ENCODE data around the gene TCEA2.

Gene TCEA2

DNA sequence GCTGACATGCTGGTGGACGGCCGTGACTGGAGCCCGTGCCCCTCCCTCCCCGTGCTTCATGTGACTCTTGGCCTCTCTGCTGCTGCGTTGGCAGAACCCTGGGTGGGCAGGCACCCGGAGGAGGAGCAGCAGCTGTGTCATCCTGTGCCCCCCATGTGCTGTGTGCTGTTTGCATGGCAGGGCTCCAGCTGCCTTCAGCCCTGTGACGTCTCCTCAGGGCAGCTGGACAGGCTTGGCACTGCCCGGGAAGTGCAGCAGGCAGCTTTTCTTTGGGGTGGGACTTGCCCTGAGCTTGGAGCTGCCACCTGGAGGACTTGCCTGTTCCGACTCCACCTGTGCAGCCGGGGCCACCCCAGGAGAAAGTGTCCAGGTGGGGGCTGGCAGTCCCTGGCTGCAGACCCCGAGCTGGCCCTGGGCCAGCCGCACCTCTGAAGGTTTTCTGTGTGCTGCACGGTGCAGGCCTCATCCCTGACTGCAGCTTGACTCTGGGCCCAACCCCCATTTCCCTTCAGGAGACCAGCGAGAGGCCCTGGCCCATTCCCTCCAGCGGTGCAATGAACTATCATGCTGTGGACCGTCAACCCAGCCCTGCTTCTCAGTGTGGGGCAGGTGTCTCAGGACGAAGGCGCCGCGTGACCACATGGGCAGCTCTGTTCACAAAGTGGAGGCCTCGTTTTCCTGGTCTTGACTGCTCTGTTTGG, 36.2 kb downstream of the TCEA2 start:
- peak in 1 of 3 donors; percentile 8 for DNase-seq

DNA sequence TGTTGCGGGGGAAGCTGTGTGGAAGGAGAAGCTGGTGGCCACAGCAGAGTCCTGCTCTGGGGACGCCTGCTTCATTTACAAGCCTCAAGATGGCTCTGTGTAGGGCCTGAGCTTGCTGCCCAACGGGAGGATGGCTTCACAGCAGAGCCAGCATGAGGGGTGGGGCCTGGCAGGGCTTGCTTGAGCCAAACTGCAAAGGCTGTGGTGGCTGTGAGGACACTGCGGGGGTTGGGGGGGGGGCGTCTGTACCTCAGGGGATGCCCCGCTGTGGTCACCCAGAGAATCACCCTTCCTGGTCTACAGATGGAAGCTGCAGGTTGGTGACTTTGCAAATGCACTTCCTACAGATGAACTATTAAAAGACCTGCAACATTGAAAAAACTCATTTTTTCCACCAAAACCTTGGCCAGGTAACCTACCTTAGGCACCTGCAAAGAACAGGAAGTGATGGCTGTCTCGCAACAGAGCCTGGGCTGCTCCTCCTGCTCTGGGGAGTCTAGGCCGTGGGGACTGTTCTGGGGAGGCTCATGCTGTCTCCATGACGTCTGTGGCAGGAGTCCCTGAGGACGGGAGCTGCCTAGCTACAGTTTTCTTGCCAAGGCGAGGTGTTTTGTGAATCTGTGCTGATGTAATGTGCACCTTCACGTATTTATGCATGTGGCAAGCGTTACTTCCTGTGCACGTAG, 37.0 kb downstream of the TCEA2 start:
- peak in 1 of 3 donors; percentile 5 for DNase-seq

DNA sequence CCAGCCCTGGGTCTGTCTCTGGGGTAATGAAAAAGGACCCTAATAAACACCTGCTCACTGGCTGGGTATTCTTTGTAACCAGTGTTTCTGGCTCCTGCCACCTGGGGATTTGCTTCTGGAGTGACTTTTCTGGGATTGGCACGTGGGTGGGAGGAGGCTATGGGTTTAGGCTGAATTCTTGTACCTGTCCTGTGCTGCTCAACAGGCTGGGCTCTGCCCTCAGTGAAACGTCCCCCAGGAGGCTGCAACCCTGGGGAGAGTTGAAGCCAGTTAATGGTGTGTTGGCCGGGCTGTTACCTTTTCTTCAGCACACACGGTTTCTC, 37.5 kb downstream of the TCEA2 start:
- peak in 1 of 3 donors; percentile 3 for DNase-seq

DNA sequence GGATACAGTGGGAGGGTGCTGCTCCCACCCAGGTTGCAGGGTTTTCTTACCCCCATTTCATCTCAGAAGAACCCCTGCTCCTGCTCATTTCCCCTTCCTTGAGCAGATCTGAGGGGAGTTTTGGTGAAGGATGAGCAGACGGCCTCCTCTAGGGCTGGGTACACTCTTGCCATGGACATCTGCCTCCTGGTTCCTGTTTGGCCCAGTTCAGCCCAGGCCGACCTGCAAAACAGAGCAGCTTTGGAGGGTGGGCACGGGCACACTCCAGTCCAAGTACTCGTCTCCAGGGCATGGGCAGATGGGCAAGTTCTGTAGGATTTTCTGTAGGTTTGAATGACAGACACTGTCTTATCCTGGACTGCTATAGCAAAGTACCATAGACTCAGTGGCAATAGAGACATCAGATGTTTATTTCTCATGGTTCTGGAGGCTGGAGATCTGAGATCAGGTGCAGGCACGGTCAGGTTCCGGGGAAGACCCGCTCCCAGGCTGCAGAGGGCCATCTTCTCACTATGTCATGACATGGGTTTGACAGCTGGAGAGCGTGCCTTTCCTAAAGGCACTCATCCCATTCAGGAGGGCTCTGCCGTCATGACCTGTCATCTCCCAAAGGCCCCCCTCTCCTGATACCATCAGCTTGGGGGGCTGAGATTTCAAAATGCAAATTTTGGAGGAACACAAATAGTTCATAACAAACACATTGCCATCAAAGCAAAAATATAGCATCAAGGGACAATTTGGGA, 38.1 kb downstream of the TCEA2 start:
- DNase-seq, result peak in 1 of 3 donors; percentile 12

DNA sequence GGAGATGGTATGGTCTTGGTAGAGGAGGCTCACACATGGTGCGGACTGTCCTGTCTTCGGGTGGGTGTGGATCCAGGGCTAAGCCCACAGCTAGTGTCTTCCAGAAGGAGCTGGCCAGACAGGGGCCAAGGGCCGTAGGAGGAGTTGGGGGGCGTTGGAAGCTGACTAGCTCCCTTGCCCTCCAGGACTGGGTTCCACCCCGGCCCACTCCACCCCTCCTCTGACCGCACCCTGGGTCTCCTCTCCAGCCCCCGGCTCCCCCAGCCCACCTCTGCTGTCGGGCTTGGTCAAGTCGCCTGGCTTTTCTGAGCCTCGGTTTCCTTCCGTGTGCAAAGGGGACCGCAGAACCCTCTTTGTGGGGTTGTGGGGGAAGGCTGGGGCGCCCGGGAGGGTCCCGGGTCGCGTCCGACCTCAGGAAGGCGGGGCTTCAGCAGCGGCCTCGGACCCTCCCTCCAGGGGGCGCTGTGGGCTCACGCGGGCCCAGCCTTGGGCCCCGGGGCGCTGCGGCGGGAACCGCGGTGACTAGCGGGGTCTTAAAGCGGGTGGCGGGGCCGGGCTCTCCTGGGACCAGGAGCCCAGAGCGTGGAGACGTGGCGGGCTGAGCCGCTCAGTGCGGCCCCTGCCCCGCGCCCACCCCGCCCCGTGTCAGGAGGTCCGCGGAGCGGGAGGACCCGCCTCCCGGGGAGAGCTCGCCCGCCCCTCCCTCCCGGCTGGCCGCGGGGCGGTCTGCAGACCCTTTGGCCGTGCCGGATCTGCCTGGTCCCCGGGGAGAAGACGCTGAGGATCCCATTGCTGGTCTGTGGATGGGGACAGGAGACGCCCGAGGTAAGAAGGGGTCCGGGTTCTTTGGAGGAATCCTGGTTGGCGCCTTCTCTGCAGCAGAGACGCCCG, 39.0 kb downstream of the TCEA2 start:
- peak; percentile 58 to 86 (median 66) for DNase-seq

DNA sequence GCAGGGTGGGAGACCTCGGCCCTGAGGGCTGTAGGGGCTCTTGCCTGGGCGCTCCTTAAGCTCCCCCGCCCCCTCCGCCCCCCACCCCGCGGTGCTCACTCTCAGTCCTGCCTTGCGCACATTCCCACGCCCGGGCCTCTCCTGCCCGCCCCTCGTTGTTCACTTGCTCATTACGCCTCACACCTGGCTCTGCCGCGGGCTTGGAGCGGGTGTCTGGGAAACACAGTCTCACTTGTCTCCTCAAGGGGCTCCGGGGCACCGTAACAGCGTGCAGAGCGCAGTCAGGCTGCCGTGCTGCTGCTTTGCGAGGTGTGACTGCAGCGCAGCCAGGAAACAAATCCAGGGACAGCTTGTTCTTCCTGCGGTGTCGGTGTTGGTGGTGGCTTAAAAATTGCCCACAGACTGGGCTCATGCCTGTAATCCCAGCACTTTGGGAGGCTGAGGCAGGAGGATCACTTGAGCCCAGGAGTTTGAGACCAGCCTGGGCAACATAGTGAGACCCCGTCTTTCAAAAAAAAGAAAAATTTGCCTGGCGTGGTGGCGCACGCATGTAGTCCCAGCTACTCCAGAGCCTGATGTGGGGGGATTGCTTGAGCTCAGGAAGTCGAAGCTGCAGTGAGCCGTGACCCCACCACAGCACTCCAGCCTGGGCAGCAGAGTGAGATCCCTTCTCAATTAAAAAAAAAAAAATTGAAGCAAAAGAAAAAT, 39.8 kb downstream of the TCEA2 start:
- peak in 1 of 3 donors; percentile 17 for DNase-seq

DNA sequence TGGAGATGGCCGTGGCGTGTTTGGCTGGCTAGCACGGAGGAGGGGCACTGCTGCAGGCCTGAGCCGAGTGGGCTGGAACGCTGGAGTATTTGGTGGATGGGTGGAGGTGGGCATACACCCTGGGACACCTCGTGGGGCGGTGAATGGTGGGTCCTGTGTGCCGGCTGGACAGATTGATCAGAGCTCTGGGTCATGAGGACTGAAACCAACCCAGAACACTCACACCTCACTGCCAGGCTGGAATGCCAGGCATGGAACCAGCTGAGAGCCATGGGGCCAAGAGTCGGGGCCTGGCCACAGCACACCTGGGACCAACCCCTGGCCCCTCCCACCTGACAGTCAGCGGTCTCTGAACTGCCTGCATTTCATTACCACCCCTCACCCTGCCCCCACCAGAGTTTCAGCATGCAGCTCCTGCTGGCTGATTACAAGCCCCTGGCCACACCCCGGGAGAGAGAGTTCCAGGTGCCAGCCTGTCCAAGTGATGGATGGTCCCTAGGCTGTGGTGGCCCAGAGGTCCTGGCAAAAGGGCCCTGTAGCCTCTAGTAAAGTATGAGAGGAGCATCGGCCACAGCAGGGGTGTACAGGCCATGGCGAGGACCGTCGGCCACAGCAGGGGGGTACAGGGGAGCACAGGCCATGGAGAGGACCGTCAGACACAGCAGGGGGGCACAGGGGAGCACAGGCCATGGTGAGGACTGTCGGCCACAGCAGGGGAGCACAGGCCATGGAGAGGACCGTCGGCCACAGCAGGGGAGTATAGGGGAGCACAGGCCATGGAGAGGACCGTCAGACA, 41.1 kb downstream of the TCEA2 start:
- DNase-seq, result no peak

DNA sequence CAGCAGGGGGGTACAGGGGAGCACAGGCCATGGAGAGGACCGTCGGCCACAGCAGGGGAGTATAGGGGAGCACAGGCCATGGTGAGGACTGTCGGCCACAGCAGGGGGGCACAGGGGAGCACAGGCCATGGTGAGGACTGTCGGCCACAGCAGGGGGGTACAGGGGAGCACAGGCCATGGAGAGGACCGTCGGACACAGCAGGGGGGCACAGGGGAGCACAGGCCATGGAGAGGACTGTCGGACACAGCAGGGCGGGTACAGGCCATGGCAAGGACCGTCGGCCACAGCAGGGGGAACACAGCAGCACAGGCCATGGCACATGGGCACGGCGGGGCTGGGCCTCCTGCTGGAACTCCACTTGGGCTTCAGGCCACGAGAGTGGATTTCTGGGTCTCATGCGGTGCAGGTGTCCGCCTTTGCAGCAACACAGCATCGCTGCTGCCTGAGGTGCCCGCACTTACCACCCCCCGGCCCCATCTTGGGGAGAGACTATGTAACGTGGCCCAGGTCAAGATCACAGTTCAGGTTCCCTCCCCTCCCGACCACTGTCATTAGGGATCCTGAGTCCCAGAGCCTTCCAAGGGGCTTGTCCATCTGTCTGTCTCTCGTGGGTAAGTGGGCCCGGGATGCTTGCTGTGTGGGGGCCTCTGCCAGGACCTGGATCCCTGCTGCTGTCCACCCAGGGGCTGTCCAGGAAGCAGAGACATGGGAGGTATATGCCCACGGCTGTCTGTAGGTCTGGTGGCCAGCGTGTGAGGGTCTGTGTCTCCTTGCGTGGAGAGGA, 41.9 kb downstream of the TCEA2 start:
- peak in 1 of 3 donors; percentile 16 for DNase-seq

DNA sequence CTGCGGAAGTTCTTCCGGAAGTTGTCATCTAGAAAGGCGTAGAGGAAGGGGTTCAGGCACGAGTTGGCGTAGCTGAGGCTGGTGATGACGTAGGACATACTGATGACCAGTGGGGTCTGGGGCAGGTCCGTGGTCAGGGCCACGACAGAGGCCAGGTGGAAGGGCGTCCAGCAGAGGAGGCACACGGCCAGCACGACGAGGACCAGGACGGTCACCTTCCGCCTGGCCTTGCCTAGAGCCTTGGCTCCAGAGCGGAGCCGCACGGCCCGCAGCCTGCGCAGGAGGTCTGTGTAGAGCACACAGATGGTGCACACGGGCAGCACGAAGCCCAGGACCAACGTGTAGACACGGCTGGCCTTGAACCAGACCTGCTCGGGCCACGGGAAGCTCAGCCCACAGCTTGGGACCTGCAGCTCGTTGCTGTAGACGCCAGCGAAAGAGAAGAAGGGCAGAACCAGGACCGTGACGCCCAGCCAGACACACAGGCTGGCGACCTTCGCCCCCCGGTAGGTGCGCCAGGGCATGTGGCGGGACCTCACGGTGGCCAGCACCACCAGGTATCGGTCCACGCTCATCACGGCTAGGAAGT, 42.9 kb downstream of the TCEA2 start:
- DNase-seq, result peak in 1 of 3 donors; percentile 11

DNA sequence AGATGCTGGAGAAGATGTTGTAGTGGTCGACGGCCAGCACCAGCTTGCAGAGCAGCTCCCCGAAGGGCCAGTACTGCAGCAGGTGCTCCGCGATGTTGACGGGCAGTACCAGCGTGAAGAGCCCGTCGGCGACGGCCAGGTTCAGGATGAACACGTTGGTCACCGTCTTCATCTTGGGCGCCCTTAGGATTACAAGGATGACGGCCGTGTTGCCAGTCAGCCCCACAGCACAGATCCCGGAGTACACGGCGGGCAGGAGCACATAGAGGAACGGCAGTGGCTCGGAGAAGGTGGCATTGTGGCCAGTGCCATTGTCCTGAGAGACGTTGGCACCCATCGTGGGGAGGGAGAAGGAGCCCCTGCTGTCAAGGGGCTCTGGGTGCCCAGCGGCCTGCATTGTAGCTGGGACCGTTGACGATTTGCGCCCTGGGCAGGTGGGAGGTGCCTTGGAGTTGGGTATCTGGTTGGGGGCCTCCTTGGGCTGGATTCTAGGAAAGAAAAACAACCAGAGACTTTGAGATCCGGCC, 43.5 kb downstream of the TCEA2 start:
- peak in 1 of 3 donors; percentile 17 for DNase-seq

DNA sequence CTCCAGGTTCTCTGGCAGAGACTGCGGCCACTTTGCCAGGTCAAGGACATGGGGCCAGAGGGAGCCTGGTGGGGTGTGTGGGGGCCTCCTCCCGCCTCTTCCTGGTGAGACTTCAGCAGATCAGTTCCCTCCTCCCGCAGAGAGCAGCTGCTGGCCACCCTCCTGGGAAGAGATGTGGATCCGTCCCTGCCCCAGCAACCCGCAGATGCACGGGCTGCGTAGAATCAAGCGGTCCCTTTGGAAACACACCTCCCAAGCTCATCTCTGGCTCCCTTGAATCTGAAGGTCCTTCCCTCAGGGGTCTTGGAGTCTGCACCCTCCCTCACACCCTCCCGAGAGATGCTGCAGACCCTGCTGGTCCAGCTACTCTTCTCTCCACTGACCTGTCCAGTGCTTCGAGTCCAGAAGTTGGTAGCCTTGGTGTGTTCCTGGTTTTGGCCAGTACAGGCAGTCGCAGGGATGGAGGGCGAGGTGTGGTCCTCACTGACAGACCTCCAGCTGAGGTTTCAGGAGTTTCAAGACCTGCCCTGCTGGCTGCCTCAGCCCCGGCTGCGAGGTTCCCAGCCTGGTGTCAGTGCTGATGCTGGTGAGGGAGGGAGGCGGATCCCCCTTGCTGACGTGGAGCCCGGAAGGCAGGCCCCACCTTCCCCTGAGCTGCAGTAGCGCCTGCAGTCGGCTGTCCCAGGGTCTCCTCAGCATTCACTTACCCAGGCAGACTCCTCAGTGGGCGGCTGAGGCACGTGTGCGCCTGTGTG, 44.2 kb downstream of the TCEA2 start, which contains the start of gene NPBWR2:
Gene NPBWR2 (minus strand): TSS at position 585 of the 755 bp plus-strand sequence. CDS start 734 bp downstream, outside the sequence.
- peak in 2 of 3 donors; percentile 17 to 35 for DNase-seq

DNA sequence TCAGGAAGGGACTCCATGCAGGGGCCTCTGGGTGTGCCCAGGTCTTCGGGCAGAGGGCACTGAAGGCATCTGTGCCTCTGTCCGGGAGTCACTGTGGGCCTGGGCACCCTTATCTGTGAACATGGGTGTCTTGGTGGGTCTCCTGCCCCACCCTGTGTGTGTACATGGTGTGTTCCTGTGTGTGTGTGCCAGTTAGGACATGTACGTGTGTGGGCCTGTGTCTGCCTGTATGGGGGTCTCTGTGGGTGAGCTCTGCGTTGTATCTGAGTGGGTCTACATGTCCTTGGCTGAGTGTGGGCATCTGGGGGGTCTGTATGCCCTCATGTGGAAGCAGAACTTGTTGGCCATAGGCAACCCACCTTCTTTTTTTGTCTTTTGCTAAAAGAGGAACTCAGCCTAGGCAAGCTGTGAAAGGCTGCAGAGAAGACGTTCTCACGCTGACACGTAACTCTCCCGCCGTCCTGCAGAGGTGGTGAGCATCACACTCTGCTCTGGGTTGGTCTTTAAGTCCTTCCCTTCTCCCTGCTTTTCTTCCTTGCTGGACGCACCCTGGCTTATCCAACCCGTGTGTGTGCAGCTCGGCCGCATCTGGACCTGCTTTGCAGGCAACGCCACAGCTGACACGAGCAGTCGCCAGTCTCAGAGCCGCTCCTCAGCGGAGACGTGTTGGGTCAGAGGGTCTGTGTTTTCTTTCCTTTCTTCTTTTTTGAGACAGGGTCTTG, 44.9 kb downstream of the TCEA2 start:
- peak; percentile 67 to 75 (median 71) for DNase-seq

DNA sequence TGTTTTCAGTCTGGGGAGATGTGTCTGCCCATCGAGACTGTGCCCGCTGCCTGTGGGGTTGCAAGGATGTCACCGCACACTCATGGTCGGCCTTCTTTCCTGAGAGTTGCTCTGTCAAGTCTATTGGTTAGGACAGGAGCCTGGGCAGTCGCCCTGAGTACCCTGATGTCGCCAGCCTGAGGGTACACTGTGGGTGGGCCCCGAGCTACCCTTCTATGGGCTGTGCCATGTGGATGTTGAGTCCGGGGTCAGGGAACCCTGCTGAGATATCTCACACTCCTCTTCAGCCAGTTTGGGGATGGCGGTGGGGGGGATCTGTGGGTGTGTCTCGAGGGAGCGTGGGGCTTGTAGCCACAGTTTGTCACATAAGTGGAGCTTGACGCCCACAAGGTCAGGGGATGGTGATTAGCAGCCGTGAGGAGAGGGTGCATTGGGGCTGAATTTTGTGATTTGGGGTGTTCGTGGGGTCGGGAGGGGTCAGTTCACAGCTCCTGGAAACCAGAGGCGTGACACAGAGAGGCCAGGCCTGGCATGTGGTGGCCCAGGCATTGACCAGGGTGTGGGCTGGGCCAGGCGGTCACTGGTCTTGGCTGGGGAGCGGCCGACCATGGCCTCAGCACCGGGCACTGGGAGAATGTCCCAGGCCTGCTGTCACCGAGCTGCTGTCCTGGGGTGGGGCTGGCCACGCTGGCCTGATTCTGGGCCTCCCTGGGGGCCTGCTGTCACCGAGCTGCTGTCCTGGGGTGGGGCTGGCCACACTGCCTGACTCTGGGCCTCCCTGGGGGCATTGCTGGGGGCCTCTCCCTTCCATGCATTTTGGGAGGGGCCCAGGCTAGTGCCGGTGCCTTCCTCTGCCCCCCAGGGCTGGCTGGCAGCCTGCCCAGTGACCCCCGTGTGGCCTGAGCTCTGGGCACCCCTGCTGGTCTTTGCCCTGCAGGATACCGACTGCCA, 46.0 kb downstream of the TCEA2 start:
- DNase-seq, result peak in 1 of 3 donors; percentile 17

DNA sequence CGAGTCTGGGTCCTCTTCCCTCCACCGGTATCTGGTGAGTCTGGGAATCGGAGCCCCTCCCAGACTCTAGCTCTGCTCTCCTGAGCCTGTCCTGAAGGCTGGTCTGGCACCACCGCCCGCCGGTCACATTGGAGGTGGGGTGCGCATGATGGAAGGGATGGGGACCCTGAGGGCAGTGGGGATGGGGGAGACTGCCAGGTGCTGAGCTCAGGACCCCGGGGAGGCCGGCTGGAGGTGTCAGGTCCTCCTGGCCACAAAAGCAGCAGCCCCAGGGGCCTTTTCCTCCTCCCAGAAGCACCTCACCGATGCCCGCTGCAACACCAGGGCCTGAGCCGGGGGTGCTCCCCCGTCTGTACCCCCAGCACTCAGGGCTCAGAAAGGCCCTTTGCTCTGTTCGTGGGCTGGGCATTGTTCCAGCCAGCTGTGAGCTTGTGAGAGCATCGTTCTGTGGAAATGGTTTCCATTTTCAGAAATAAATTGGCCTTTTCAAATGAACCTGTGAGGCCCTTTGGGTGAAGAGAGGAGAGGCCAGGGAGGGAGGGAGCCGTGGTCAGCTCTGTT, 46.9 kb downstream of the TCEA2 start:
- DNase-seq, result peak in 1 of 3 donors; percentile 17

DNA sequence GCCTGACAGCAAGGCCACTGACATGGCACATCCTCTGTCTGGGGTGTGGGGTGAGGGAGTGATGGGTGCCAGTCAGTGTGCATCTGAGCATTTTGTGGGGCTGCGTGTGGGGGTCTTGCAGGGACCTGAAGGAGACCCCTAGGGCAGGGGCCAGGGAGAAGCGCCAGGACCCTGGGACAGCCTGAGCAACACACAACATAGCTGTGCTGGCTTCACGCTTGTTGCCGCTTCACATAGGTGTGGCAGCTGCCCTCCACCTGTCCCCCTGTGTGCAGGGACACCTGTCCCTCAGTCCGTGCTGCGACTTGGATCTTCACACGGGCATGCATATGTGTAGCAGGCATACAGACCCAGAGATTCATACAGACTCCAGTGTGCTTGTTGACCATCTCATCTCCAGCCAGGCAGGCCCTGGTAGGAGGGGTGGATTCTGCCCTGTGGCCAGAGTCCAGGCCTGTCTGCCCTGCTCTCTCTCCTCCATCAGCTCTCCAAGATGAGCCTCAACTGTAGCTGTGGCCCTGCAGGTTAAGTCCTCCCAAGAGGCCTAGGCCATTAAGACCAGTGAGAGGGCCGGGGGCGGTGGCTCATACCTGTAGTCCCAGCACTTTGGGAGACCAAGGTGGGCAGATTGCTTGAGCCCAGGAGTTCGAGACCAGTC, 47.5 kb downstream of the TCEA2 start:
- peak in 1 of 3 donors; percentile 0 for DNase-seq

Data from suppressor macrophage treated with lipopolysaccharide for 1 hour (primary cell).